Sigmoid colon (tissue), 7 donors: ENCODE results near the gene DYNC1I1. TPM values are rescaled to one million over a fixed set of nuclear protein-coding genes. Genes with fewer than 3 reads are reported as not detected.

ENCODE experiments used
- DNase-seq: peaks from one replicate; pipeline ENCODE4 v3.0.0-alpha.2; 2019
- H3K27ac ChIP-seq, 4 donors: fragments of 200-600 bp; sonication (generic); one replicate each; pipeline ENCODE4 v1.5.1; 2016 to 2019; ENCODE audit warnings: mild to moderate bottlenecking in 1 of 4
- H3K27me3 ChIP-seq, 3 donors: fragments of 200-600 bp; sonication (generic); one replicate each; pipeline ENCODE4 v1.5.1; 2019; ENCODE audit warnings: mild to moderate bottlenecking in 1 of 3
- H3K36me3 ChIP-seq, 4 donors: fragments of 200-600 bp; sonication (generic); one replicate each; pipeline ENCODE4 v1.5.1; 2016 to 2019
- H3K4me1 ChIP-seq, 4 donors: fragments of 200-600 bp; sonication (generic); one replicate each; pipeline ENCODE4 v1.5.1; 2017 to 2019
- H3K4me3 ChIP-seq, 4 donors: fragments of 200-600 bp; sonication (generic); one replicate each; pipeline ENCODE4 v1.5.1; 2017 to 2019; ENCODE audit warnings: mild to moderate bottlenecking in 2 of 4, moderate library complexity in 1 of 4
- H3K9me3 ChIP-seq, 4 donors: fragments of 200-600 bp in 3 of 4; sonication (generic) in 3 of 4; one replicate each; pipeline versions ENCODE4 v1.5.1 to v1.6.1; 2013 to 2019
- CTCF ChIP-seq, 4 experiments: fragments of 450-650 bp in 3 of 4; fragments of 200-600 bp in 1 of 4; IDR thresholded peaks; one replicate each; pipeline ENCODE4 v1.5.1; 2016 to 2019; ENCODE audit warnings: antibody characterized with exemption in 4 of 4, mild to moderate bottlenecking in 3 of 4, moderate library complexity in 2 of 4
- EP300 ChIP-seq, 4 donors: sonication (generic); formaldehyde crosslinking; IDR thresholded peaks; one replicate each; pipeline ENCODE4 v1.6.1; 2017; ENCODE audit warnings: antibody characterized with exemption in 4 of 4
- POLR2A ChIP-seq, 2 donors: fragments of 450-650 bp; IDR thresholded peaks; one replicate each; pipeline ENCODE4 v1.6.1; 2016; ENCODE audit warnings: antibody characterized with exemption in 2 of 2, mild to moderate bottlenecking in 2 of 2, moderate library complexity in 2 of 2
- POLR2AphosphoS5 ChIP-seq, 4 donors: sonication (generic); formaldehyde crosslinking; IDR thresholded peaks; one replicate each; pipeline ENCODE4 v1.6.1; 2017; ENCODE audit warnings: antibody characterized with exemption in 4 of 4
- WGBS, 2 donors: extraction: QIAGEN DNeasy Blood & Tissue Kit; methylation state at CpG; one replicate each; pipeline ENCODE4 v1.1.7; 2013; 5-methylcytosine and 5-hydroxymethylcytosine counted together
- intact Hi-C: fragments of 100-400 bp; cut with DNase I; formaldehyde crosslinking; loops from one replicate; pipeline ENCODE4 v1.15.1; 2023
- polyA plus RNA-seq, 3 donors: library from polyadenylated mRNA; stranded (reverse); fragments of 200-250 nt; gene quantifications; one replicate each; pipeline ENCODE4 v1.2.3, GENCODE V29; 2013
- total RNA-seq, 4 donors: library from RNA; depleted of rRNA; stranded (reverse); fragments of >200 nt; gene quantifications; one replicate each; pipeline ENCODE4 v1.1.0, GENCODE V29; 2016
- donor health status: healthy with polysubstance abuse.
- donor health status: Bipolar disorder and iron deficiency.
- donor health status: healthy.

DYNC1I1 gene
- total and polyA plus RNA-seq, 7 donors = 0.92 to 65.2 (median 45.1) TPM; not detected in 1

GRCh38 chr7:95736635-95737034 is 35.7 kb upstream of the DYNC1I1 start:
- H3K36me3 ChIP-seq = no peaks in the 10 kb centered on the region
- H3K4me1 ChIP-seq = no peaks in the 10 kb centered on the region
- H3K9me3 ChIP-seq = no peaks in the 10 kb centered on the region
- no peak overlapping the region for H3K4me3 ChIP-seq
- DNase-seq = no peak
- TF ChIP-seq EP300 (IDR thresholded peaks at IDR 0.05) (no peak), POLR2A (IDR thresholded peaks at IDR 0.05) (no peak), POLR2AphosphoS5 (IDR thresholded peaks at IDR 0.05) (no peak), CTCF (IDR thresholded peaks at IDR 0.05) (no peak)
- WGBS, 2 donors = 24 to 40% methylated on average over 3 of the region's 3 CpGs
- intact Hi-C loops = no loop called here
- no peak overlapping the region for H3K27ac ChIP-seq
- no peaks in the 10 kb centered on the region for H3K27me3 ChIP-seq

GRCh38 chr7:95737828-95738505 is 34.4 kb upstream of the DYNC1I1 start:
- DNase-seq = no peak
- intact Hi-C loops = no loop called here
- no peak overlapping the region for H3K27ac ChIP-seq
- H3K4me1 ChIP-seq = no peaks in the 10 kb centered on the region
- H3K4me3 ChIP-seq = no peak overlapping the region
- H3K9me3 ChIP-seq = no peaks in the 10 kb centered on the region
- TF ChIP-seq EP300 (IDR thresholded peaks at IDR 0.05) = no peak
- no peak for TF ChIP-seq CTCF (IDR thresholded peaks at IDR 0.05)
- no peak for TF ChIP-seq POLR2A (IDR thresholded peaks at IDR 0.05)
- TF ChIP-seq POLR2AphosphoS5 (IDR thresholded peaks at IDR 0.05) = no peak
- H3K27me3 ChIP-seq = no peaks in the 10 kb centered on the region
- 67 to 82% methylated on average over 3 of the region's 3 CpGs for WGBS, 2 donors
- H3K36me3 ChIP-seq = no peaks in the 10 kb centered on the region

DNA sequence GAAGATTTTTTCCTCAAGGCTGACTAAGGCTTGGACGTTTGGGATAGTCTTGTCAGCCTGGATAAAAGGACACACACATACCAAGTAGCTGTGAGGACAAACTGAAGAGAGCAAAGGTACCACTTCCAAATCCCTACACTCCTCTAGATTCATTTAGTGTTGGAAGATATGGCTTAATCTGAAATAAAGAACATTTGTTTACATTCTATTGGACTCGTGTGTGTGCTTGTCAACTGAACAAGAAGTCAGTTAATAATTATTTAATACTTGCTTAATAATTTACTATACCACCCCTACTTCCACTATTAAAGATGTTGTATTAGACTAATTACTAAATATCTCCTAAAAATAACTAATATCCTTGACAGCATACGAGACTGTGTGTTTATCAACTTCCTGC is 23.3 kb upstream of the DYNC1I1 start:
- Histone ChIP-seq H3K4me1 (no peaks in the 10 kb centered on the region), H3K4me3 (no peak overlapping the region), H3K9me3 (no peaks in the 10 kb centered on the region), H3K27me3 (no peaks in the 10 kb centered on the region), H3K27ac (no peak overlapping the region), H3K36me3 (no peaks in the 10 kb centered on the region)
- WGBS, 2 donors = 40 to 63% methylated on average over 3 of the region's 3 CpGs
- intact Hi-C loops = no loop called here
- DNase-seq = no peak
- TF ChIP-seq EP300 (IDR thresholded peaks at IDR 0.05) (no peak), POLR2AphosphoS5 (IDR thresholded peaks at IDR 0.05) (no peak), POLR2A (IDR thresholded peaks at IDR 0.05) (no peak), CTCF (IDR thresholded peaks at IDR 0.05) (no peak)

DNA sequence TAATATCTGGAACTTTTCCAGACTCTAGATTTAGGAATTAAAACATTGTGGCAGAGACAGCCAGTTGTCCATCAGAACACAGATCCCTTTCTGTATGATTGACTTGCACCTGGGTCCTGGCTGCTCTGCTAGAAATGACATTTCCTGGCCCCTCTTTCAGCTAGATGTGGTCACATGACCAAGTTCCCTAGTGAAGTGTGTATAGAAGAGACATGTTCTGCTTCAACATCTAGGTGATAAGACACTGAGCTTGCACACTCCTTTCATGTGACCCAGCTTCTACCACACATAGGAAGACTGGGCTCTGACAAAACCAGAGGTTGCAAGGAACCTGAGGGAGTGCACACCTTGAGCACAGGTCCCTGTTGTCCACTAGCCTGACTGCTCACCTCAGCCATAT is 22.8 kb upstream of the DYNC1I1 start:
- H3K27ac ChIP-seq = no peak overlapping the region
- no peak for DNase-seq
- H3K27me3 ChIP-seq = no peaks in the 10 kb centered on the region
- intact Hi-C loops = no loop called here
- H3K9me3 ChIP-seq = no peaks in the 10 kb centered on the region
- no peaks in the 10 kb centered on the region for H3K4me1 ChIP-seq
- TF ChIP-seq POLR2AphosphoS5 (IDR thresholded peaks at IDR 0.05) (no peak), CTCF (IDR thresholded peaks at IDR 0.05) (no peak), POLR2A (IDR thresholded peaks at IDR 0.05) (no peak), EP300 (IDR thresholded peaks at IDR 0.05) (no peak)
- no peaks in the 10 kb centered on the region for H3K36me3 ChIP-seq
- no peak overlapping the region for H3K4me3 ChIP-seq

DNA sequence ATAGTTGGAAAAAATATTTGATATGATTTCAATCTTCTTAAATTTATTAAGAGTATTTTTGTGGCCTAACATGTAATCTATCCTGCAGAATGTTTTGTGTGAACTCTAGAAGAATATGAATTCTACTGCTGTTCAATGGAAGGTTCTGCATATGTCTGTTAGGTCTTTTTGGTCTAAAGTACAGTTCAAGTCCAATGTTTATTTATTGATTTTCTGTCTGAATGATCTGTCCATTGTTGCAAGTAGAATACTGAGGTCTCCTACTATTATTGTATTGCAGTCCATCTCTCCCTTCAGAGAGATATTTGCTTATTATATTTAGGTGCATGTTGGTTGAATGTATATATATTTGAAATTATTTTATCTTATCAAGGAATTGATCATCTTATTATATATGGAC is 18.9 kb upstream of the DYNC1I1 start:
- intact Hi-C loops = no loop called here
- Histone ChIP-seq H3K9me3 (no peaks in the 10 kb centered on the region), H3K27me3 (no peaks in the 10 kb centered on the region), H3K4me3 (no peak overlapping the region), H3K4me1 (no peaks in the 10 kb centered on the region), H3K36me3 (no peaks in the 10 kb centered on the region), H3K27ac (no peak overlapping the region)
- no peak for DNase-seq
- TF ChIP-seq POLR2A (IDR thresholded peaks at IDR 0.05) (no peak), CTCF (IDR thresholded peaks at IDR 0.05) (no peak), POLR2AphosphoS5 (IDR thresholded peaks at IDR 0.05) (no peak), EP300 (IDR thresholded peaks at IDR 0.05) (no peak)
